H1 (cell line): ENCODE data around the gene MAK. TPM values are rescaled to one million over a fixed set of nuclear protein-coding genes. Genes with fewer than 3 reads are reported as not detected.

Experiments
- CTCF ChIA-PET: fragments of 300-600 bp; sonication (Branson Sonifier 250); formaldehyde crosslinking; loops from one replicate; lab custom pipeline; 2021; ENCODE audit not compliant: partially characterized antibody; lab: Charles Lee
- POLR2A ChIA-PET: fragments of 300-600 bp; sonication (Branson Sonifier 250); formaldehyde crosslinking; loops from one replicate; lab custom pipeline; 2021; ENCODE audit warnings: inconsistent platforms; ENCODE audit not compliant: partially characterized antibody; lab: Charles Lee
- DNase-seq, 2 experiments: peaks; one replicate each; pipeline versions ENCODE4 v3.0.0 to v3.0.0-alpha.2; 2010 to 2022; ENCODE audit warnings: low spot score in 2 of 2, low read depth in 1 of 2, mixed read lengths in 1 of 2
- FAIRE-seq: peaks from 2 replicates; lab custom pipeline; 2011; peaks lifted over from hg19 to GRCh38; lab: Jason Lieb, UNC
- H2AFZ ChIP-seq: 2 replicates; pipeline ENCODE4 v1.8.1; 2012; ENCODE audit warnings: low read length, inconsistent platforms
- H2AK5ac ChIP-seq: 2 replicates; pipeline ENCODE4 v1.6.1; 2013; ENCODE audit warnings: low read depth, low read length
- H2BK120ac ChIP-seq: replicated peaks from 2 replicates; pipeline ENCODE3; 2013; ENCODE audit warnings: low read depth, low read length, inconsistent platforms
- H2BK12ac ChIP-seq: 2 replicates; pipeline ENCODE4 v1.6.1; 2013; ENCODE audit warnings: low read depth, low read length
- H2BK15ac ChIP-seq: 2 replicates; pipeline ENCODE4 v1.6.1; 2013; ENCODE audit warnings: low read length
- H2BK20ac ChIP-seq: 2 replicates; pipeline ENCODE4 v1.6.1; 2013; ENCODE audit warnings: low read length
- H2BK5ac ChIP-seq: 2 replicates; pipeline ENCODE4 v1.6.1; 2013; ENCODE audit warnings: low read depth, low read length
- H3K14ac ChIP-seq: 2 replicates; pipeline ENCODE4 v1.6.1; 2013; ENCODE audit warnings: inconsistent platforms; ENCODE audit not compliant: insufficient read length
- H3K18ac ChIP-seq: 2 replicates; pipeline ENCODE4 v1.6.1; 2013; ENCODE audit warnings: low read length; ENCODE audit errors: extremely low read depth
- H3K23ac ChIP-seq: 2 replicates; pipeline ENCODE4 v1.6.1; 2013; ENCODE audit warnings: inconsistent platforms; ENCODE audit not compliant: insufficient read length
- H3K23me2 ChIP-seq: 2 replicates; pipeline ENCODE4 v1.6.1; 2013; ENCODE audit warnings: low read depth, low read length
- H3K27ac ChIP-seq: 2 replicates; pipeline ENCODE4 v1.6.1; 2011; ENCODE audit warnings: low read depth, low read length, inconsistent platforms
- H3K27me3 ChIP-seq, 4 experiments: replicated peaks in 1 of 4; 1 replicate in 1 of 4; 2 replicates in 3 of 4; pipeline versions ENCODE4 v1.6.1 to v1.8.1; 2011 to 2013; ENCODE audit warnings: low read length in 3 of 4, mild to moderate bottlenecking in 3 of 4, inconsistent platforms in 2 of 4, mixed read lengths in 2 of 4, moderate library complexity in 1 of 4; ENCODE audit not compliant: control insufficient read depth in 3 of 4, insufficient read depth in 3 of 4; ENCODE audit errors: extremely low read depth in 1 of 4
- H3K36me3 ChIP-seq, 4 experiments: 2 replicates each; pipeline versions ENCODE4 v1.6.1 to v1.8.1; 2011 to 2013; ENCODE audit warnings: mild to moderate bottlenecking in 4 of 4, low read length in 3 of 4, moderate library complexity in 2 of 4, control low read depth in 1 of 4, inconsistent platforms in 1 of 4; ENCODE audit not compliant: insufficient read depth in 4 of 4, control insufficient read depth in 2 of 4
- H3K4ac ChIP-seq: replicated peaks from 2 replicates; pipeline ENCODE3; 2013; ENCODE audit warnings: low read length, low read depth, mixed read lengths, inconsistent platforms; ENCODE audit not compliant: insufficient read length
- H3K4me1 ChIP-seq, 4 experiments: replicated peaks in 1 of 4; 1 replicate in 1 of 4; 2 replicates in 3 of 4; pipeline versions ENCODE4 v1.6.1 to v1.8.1; 2011 to 2013; ENCODE audit warnings: low read length in 3 of 4, inconsistent platforms in 2 of 4, mixed read lengths in 1 of 4; ENCODE audit not compliant: insufficient read depth in 4 of 4, control insufficient read depth in 3 of 4
- H3K4me2 ChIP-seq, 2 experiments: 2 replicates each; pipeline versions ENCODE4 v1.6.1 to v1.8.1; 2011 to 2013; ENCODE audit warnings: low read depth in 2 of 2, low read length in 2 of 2, control low read depth in 1 of 2, inconsistent platforms in 1 of 2, mild to moderate bottlenecking in 1 of 2; ENCODE audit not compliant: insufficient read depth in 1 of 2
- H3K4me3 ChIP-seq, 4 experiments: fragments of 200-600, 300-600 bp in 1 of 4; sonication (generic), shearing (Covaris generic), sonication (Bioruptor Twin) in 1 of 4; 2 replicates each; pipeline versions ENCODE4 v1.5.1 to v1.8.1; 2011 to 2016; ENCODE audit warnings: low read length in 4 of 4, low read depth in 3 of 4, control low read depth in 2 of 4, inconsistent platforms in 2 of 4, mild to moderate bottlenecking in 2 of 4, mixed read lengths in 1 of 4, moderate library complexity in 1 of 4; ENCODE audit not compliant: insufficient read depth in 2 of 4; ENCODE audit errors: extremely low read depth in 1 of 4
- H3K56ac ChIP-seq: replicated peaks from 2 replicates; pipeline ENCODE3; 2013; ENCODE audit warnings: low read depth, mild to moderate bottlenecking, mixed read lengths, low read length, inconsistent platforms; ENCODE audit not compliant: insufficient read length
- H3K79me1 ChIP-seq: 2 replicates; pipeline ENCODE4 v1.6.1; 2013; ENCODE audit warnings: low read depth, low read length, control low read depth
- H3K79me2 ChIP-seq, 2 experiments: 2 replicates each; pipeline versions ENCODE4 v1.6.1 to v1.8.1; 2012 to 2013; ENCODE audit warnings: low read length in 2 of 2, mild to moderate bottlenecking in 2 of 2, inconsistent platforms in 1 of 2; ENCODE audit not compliant: insufficient read depth in 2 of 2, control insufficient read depth in 1 of 2
- H3K9ac ChIP-seq, 4 experiments: replicated peaks in 1 of 4; 1 replicate in 1 of 4; 2 replicates in 3 of 4; pipeline versions ENCODE4 v1.6.1 to v1.8.1; 2011 to 2013; ENCODE audit warnings: low read depth in 3 of 4, low read length in 3 of 4, control low read depth in 2 of 4, mild to moderate bottlenecking in 2 of 4, moderate library complexity in 2 of 4, inconsistent platforms in 1 of 4; ENCODE audit errors: extremely low read depth in 1 of 4
- H3K9me3 ChIP-seq, 2 experiments: 2 replicates each; pipeline versions ENCODE4 v1.6.1 to v1.8.1; 2012 to 2013; ENCODE audit warnings: mild to moderate bottlenecking in 2 of 2, moderate library complexity in 2 of 2, control low read depth in 1 of 2, inconsistent platforms in 1 of 2, low read depth in 1 of 2, low read length in 1 of 2, mixed read lengths in 1 of 2; ENCODE audit not compliant: insufficient read depth in 2 of 2
- H4K20me1 ChIP-seq, 2 experiments: replicated peaks in 1 of 2; 2 replicates each; pipeline versions ENCODE3 to v1.8.1; 2011 to 2013; ENCODE audit warnings: inconsistent platforms in 2 of 2, low read length in 2 of 2, mild to moderate bottlenecking in 1 of 2; ENCODE audit not compliant: insufficient read depth in 2 of 2, control insufficient read depth in 1 of 2
- H4K5ac ChIP-seq: 2 replicates; pipeline ENCODE4 v1.6.1; 2013; ENCODE audit warnings: low read length, low read depth, mixed read lengths, inconsistent platforms; ENCODE audit not compliant: insufficient read length
- H4K8ac ChIP-seq: 2 replicates; pipeline ENCODE4 v1.8.0; 2013; ENCODE audit warnings: mild to moderate bottlenecking, moderate library complexity, low read length, inconsistent platforms; ENCODE audit not compliant: insufficient read depth; ENCODE audit errors: extremely low read depth
- H4K91ac ChIP-seq: replicated peaks from 2 replicates; pipeline ENCODE3; 2013; ENCODE audit warnings: low read length, mixed read lengths, inconsistent platforms; ENCODE audit not compliant: insufficient read length
- BACH1 ChIP-seq: IDR thresholded peaks from 2 replicates; pipeline ENCODE4 v1.6.1; 2012; ENCODE audit warnings: low read length, improper control_type of control experiment
- CHD1 ChIP-seq: IDR thresholded peaks from 2 replicates; pipeline ENCODE4 v1.6.1; 2012; ENCODE audit warnings: low read depth, low read length, improper control_type of control experiment
- CHD2 ChIP-seq: IDR thresholded peaks from 2 replicates; pipeline ENCODE4 v1.6.1; 2012; ENCODE audit warnings: low read length, improper control_type of control experiment
- CREB1 ChIP-seq: IDR thresholded peaks from 2 replicates; pipeline ENCODE4 v1.6.1; 2012; ENCODE audit warnings: inconsistent platforms
- CTBP2 ChIP-seq: IDR thresholded peaks from 2 replicates; pipeline ENCODE4 v1.7.0; 2011; ENCODE audit warnings: borderline replicate concordance, mild to moderate bottlenecking, moderate library complexity, mixed read lengths, low read length; ENCODE audit not compliant: insufficient read depth, insufficient read length
- MAFK ChIP-seq: IDR thresholded peaks from 2 replicates; pipeline ENCODE4 v1.6.1; 2012; ENCODE audit warnings: low read depth, mild to moderate bottlenecking, improper control_type of control experiment, low read length
- MAX ChIP-seq: IDR thresholded peaks from 2 replicates; pipeline ENCODE4 v1.6.1; 2012; ENCODE audit warnings: inconsistent platforms
- PHF8 ChIP-seq: fragments of 200-600 bp; sonication (generic); conservative IDR thresholded peaks from 2 replicates; pipeline ENCODE4 v1.7.1; 2012; ENCODE audit warnings: low read depth, mild to moderate bottlenecking, inconsistent platforms, low read length, moderate library complexity
- POLR2AphosphoS5 ChIP-seq: IDR thresholded peaks from 2 replicates; pipeline ENCODE4 v1.6.1; 2011; ENCODE audit warnings: low read depth, low read length
- RFX5 ChIP-seq: IDR thresholded peaks from 2 replicates; pipeline ENCODE4 v1.6.1; 2011; ENCODE audit warnings: low read depth, low read length, improper control_type of control experiment, borderline replicate concordance
- SIX5 ChIP-seq: IDR thresholded peaks from 2 replicates; pipeline ENCODE4 v1.6.1; 2011; ENCODE audit warnings: mild to moderate bottlenecking, low read depth, low read length
- SP2 ChIP-seq: IDR thresholded peaks from 2 replicates; pipeline ENCODE4 v1.6.1; 2012; ENCODE audit warnings: mild to moderate bottlenecking, low read length, inconsistent platforms
- ZNF274 ChIP-seq: IDR thresholded peaks from 2 replicates; pipeline ENCODE4 v1.7.0; 2012; ENCODE audit warnings: low read length, borderline replicate concordance; ENCODE audit errors: extremely low read depth
- WGBS, 2 experiments: shearing (Covaris generic) in 1 of 2; methylation state at CpG; one replicate each; pipeline versions ENCODE4 v1.1.6 to v1.1.7; 2013 to 2015; ENCODE audit warnings: low lambda C conversion rate in 2 of 2, mixed read lengths in 2 of 2, inconsistent platforms in 1 of 2, low coverage in 1 of 2, missing lambda C conversion rate in 1 of 2; ENCODE audit not compliant: insufficient replicate concordance in 2 of 2, insufficient coverage in 1 of 2, insufficient read length in 1 of 2; ENCODE audit errors: extremely low coverage in 1 of 2, missing lambda C conversion rate in 1 of 2; 5-methylcytosine and 5-hydroxymethylcytosine counted together
- polyA plus RNA-seq, 7 experiments: library from polyadenylated mRNA; depleted of rRNA in 3 of 7; stranded (reverse) in 5 of 7; unstranded in 2 of 7; fragments of >200 nt in 5 of 7; fragments of 200-250 nt in 2 of 7; gene quantifications; 1 replicate in 5 of 7; 2 replicates in 1 of 7; 4 replicates in 1 of 7; pipeline versions ENCODE4 v1.2.1 to v1.2.3, GENCODE V29; 2011 to 2013; ENCODE audit warnings: missing spikeins in 2 of 7, mixed read lengths in 2 of 7
- total RNA-seq: library from RNA; stranded (reverse); fragmentation: NEBNext Ultra II Directional; extraction: Animal tissue kit (Norgen Biotek cat#: 25700); gene quantifications from 2 replicates; pipeline ENCODE4 v1.2.1, GENCODE V29; 2021
- TF ChIP-seq, protein P1 (sequence below): IDR thresholded peaks from 2 replicates; pipeline ENCODE4 v1.6.1; 2011; ENCODE audit warnings: low read length, improper control_type of control experiment

MAK gene
- total and polyA plus RNA-seq, 2 of the 8 experiments (the other 6 are each of a cell fraction or from before 2014, with no cell fraction given) = 0.08 to 0.37 TPM

- no peak overlapping the region for H2AFZ ChIP-seq
- no peak overlapping the region for H4K5ac ChIP-seq
- TF ChIP-seq CHD2 (no peak), ZNF274 (no peak), BACH1 (no peak), PHF8 (no peak), MAX (no peak), POLR2AphosphoS5 (no peak), CTBP2 (no peak), MAFK (no peak), SIX5 (no peak), CHD1 (no peak), CREB1 (no peak), SP2 (no peak), RFX5 (no peak)
- TF ChIP-seq, protein P1, sequence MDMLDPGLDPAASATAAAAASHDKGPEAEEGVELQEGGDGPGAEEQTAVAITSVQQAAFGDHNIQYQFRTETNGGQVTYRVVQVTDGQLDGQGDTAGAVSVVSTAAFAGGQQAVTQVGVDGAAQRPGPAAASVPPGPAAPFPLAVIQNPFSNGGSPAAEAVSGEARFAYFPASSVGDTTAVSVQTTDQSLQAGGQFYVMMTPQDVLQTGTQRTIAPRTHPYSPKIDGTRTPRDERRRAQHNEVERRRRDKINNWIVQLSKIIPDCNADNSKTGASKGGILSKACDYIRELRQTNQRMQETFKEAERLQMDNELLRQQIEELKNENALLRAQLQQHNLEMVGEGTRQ = no peak
- no peak overlapping the region for H2BK15ac ChIP-seq
- H4K20me1 ChIP-seq = peaks cover 0 to 2% of the 10 kb centered on the region in 2 experiments
- H2BK20ac ChIP-seq = no peak overlapping the region
- no peaks in the 10 kb centered on the region for H3K9me3 ChIP-seq
- H3K23me2 ChIP-seq = no peaks in the 10 kb centered on the region
- H3K18ac ChIP-seq = no peak overlapping the region
- peak overlapping the region; percentile 57 for H3K4ac ChIP-seq
- H3K9ac ChIP-seq = no peak overlapping the region
- POLR2A ChIA-PET = no interaction called here
- H3K4me1 ChIP-seq = no peaks in the 10 kb centered on the region
- WGBS, 2 experiments = 95% methylated on average over 6 of the region's 6 CpGs; no CpG with 5 or more reads in 1 of the 2 experiments
- FAIRE-seq (no peak), DNase-seq (no peak)
- H2BK5ac ChIP-seq = no peak overlapping the region
- no peaks in the 10 kb centered on the region for H3K79me1 ChIP-seq
- no peak overlapping the region for H3K27ac ChIP-seq
- H3K23ac ChIP-seq = no peak overlapping the region
- no peak overlapping the region for H3K4me3 ChIP-seq
- no peak overlapping the region for H4K91ac ChIP-seq
- H3K56ac ChIP-seq = no peak overlapping the region
- H2BK12ac ChIP-seq = no peak overlapping the region
- H2BK120ac ChIP-seq = no peak overlapping the region
- no peak overlapping the region for H2AK5ac ChIP-seq
- no peak overlapping the region for H3K14ac ChIP-seq
- no peak overlapping the region for H4K8ac ChIP-seq
- H3K79me2 ChIP-seq = no peaks in the 10 kb centered on the region
- H3K4me2 ChIP-seq = no peak overlapping the region
- H3K36me3 ChIP-seq = 0 out of 8 replicates have a peak, but pooled peaks cover 0 to 3% (median 0%) of the 10 kb centered on the region in 4 experiments
- CTCF ChIA-PET = interaction anchor here (0.6 to 4.1 kb wide), 5 partner anchors 9 to 315 kb away, joined by 3 to 14 read pairs (median 9); no protein-coding TSS in a partner anchor
- H3K27me3 ChIP-seq = no peaks in the 10 kb centered on the region
These were observed 44.6 kb downstream of the MAK start for GRCh38 chr6:10793695-10794094.
